ENCODE measurements around the gene SRSF3.

DNA sequence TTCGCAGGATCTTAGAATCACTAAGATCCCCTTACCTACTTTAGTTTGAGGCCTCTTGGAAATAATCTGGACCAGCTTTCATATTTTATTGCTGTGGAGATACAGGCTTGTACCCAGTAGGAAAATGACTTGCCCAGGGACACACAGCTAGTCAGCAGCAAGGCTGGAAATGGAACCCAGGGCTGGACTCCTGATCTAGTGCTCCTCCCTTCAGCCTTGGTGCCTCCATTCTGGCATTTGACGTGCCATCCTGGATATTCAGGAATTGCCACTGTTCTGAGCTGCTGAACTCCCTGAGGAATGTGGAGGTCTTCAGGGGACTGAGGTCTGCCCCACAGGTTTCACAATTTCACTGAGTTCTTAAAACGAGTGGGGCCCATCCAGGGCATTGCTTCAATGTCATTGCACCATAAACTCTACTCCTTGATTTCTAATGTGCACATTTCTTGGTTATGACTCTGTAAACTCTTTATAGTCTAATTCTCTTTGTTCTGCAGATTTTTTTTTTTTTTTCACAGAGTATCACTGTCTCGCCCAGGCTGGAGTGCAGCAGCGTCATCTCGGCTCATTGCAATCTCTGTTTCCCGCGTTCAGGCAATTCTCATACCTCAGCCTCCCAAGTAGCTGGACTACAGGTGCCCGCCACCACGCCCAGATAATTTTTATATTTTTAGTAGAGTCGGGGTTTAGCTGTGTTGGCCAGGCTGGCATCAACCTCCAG, 57.7 kb downstream of the SRSF3 start:
- TF ChIP-seq, protein P1, sequence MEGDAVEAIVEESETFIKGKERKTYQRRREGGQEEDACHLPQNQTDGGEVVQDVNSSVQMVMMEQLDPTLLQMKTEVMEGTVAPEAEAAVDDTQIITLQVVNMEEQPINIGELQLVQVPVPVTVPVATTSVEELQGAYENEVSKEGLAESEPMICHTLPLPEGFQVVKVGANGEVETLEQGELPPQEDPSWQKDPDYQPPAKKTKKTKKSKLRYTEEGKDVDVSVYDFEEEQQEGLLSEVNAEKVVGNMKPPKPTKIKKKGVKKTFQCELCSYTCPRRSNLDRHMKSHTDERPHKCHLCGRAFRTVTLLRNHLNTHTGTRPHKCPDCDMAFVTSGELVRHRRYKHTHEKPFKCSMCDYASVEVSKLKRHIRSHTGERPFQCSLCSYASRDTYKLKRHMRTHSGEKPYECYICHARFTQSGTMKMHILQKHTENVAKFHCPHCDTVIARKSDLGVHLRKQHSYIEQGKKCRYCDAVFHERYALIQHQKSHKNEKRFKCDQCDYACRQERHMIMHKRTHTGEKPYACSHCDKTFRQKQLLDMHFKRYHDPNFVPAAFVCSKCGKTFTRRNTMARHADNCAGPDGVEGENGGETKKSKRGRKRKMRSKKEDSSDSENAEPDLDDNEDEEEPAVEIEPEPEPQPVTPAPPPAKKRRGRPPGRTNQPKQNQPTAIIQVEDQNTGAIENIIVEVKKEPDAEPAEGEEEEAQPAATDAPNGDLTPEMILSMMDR (IDR thresholded peaks at IDR 0.05) = no peak
- TF ChIP-seq EZH2 (IDR thresholded peaks at IDR 0.05; ENCODE audit: borderline replicate concordance, insufficient read depth, low read depth, low read length, poor library complexity, severe bottlenecking) = no peak

All from B cell (primary cell).